Stimulated activated CD4-positive, alpha-beta T cell treated with anti-CD3 and anti-CD28 coated beads, TNF-alpha, amount 100 ng/mL, for 24 hours (primary cell): ENCODE measurements around the gene SLC2A9.
"Not testable (repeated sequence)": the region's sequence is repeated elsewhere in the genome, so short reads cannot be mapped to it uniquely, and the experiment has no call there.

Experiments used
- DNase-seq, 3 experiments: peaks; one replicate each; pipeline ENCODE4 v3.0.0-alpha.2; 2020; ENCODE audit warnings: low read depth in 3 of 3

Gene SLC2A9

DNA sequence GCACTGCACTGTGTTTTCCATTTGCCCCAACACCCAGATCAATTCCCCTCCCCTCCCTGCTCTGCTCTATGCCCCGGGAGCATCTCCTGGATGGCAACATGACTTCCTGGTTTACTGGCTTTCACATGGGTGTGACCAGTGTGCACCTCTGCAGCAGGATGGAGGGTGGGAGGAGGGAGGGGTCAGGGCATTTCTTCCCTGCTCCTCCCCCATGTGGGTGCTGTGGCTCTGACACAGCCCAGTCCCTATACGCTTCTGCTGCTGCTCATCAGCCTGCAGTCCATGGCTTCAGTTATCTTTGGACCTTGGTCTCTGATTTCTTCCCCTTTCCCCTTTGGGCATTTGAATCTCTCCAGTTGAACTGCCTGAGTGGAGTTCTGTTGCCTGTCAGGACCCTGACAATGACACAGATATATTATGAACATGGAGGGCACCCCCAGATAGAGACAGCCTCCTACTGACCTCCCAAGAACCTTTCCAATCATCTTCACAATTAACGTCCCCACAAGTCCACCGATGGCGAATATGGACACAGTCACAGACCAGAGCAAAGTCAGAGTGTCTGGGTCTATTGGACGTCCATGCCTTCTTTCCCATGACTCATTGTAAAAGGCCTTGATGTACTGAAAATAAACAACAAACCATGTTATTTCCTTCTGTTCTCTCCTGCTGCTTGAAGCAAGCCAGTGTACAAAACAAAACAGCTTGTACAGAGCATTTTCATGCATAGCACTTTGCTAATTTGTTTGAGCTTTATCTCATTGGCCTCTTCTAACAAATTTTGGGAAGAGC lies 24.8 kb downstream of the SLC2A9 start:
- no peak for DNase-seq

DNA sequence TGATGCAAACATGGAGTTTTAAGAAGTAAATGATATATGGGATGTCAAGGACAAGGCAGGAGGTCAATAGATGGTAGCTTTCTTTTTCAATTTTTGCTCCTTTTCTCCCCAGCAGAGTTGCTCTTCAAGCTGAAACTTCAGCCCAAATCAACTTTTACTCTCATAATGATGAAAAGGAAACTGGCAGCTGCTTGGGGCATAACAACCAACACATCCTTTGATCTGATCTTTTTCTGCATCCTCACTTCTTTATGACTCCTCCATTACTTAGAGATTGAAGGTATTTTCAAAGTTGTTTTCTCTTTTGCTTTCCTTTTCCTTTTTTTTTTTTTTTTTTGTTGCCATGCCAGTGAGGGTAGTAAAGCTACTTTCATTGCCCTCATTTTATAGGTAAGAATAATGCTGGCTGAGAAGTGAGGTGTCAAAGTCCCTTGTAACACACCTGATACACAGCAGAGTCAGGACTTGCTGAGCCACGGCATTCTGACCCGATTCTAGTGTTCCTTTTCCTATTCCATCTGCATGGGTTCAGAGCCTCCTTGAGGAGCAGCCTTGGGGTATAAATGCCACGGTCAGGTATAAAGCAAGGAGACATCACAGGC lies 26.9 kb downstream of the SLC2A9 start:
- no peak for DNase-seq

DNA sequence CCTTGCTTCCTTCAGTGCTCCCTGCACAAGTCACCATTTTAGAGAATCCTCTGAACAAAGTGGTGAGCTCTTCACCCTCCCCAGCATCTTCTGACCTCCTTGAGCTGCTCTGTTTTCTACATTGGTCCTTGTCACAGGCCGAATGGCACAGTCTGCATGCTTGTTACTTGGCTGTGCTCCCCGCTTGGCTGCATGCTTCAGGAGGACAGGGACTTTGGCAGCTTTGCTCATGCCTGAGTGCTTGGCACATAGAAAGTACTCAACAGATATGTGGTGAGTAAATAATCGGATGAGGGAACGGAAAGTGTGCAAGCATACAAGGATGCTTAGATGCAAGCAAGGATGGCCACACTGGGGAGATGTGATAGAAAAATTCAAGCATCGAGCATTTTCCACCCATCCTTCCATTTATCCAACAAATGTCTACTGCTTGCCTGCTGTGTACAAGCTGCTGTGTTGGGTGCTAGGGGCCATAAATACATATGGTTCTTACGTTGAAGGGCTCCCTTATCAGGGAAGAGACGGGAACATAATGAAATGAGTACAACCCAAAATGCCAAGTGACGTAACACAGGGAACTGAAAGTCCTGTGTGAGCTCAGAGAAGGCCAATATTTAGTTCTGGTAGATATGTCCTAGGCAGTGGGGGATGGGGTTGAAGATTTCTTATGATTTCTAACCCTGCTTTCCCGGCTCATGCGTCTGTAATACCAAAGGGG lies 31.2 kb downstream of the SLC2A9 start:
- no peak for DNase-seq

DNA sequence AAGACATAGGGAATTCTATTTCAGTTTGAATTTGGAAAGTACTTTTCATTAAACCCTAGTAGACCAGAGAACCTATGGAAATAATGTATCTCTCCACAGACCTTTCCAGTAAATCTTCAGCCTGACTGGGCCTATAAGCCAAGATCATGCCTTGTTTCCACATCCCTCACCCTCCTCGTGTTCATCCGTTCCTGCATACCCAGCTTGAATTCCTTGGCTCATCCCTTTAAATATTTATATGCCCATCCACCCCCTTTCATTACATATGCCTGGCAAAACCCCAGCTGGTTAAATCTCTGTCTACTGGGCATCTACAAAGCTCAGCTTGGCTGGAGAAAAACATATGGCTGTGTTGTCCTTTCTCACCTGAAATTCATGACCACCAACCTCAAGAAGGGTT lies 32.4 kb downstream of the SLC2A9 start:
- DNase-seq: no peak

DNA sequence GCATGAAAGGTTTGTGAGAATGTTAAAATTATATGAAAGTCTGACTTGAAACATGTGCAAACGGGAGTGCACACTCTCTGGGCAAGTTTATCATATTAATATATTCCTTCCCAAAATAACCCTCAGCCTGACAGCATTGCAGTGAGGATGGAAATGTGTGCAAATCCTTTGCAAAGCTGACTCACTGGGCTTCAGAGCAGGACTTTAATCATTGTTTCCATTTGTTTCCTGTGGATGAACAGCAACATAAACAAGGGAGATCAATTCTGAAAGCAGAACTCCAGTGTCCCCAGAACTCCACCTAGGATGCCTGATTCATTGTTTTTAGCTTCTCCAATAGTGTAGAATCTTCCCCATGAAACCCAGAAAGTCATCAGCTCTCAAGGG lies 32.9 kb downstream of the SLC2A9 start:
- DNase-seq: no peak

DNA sequence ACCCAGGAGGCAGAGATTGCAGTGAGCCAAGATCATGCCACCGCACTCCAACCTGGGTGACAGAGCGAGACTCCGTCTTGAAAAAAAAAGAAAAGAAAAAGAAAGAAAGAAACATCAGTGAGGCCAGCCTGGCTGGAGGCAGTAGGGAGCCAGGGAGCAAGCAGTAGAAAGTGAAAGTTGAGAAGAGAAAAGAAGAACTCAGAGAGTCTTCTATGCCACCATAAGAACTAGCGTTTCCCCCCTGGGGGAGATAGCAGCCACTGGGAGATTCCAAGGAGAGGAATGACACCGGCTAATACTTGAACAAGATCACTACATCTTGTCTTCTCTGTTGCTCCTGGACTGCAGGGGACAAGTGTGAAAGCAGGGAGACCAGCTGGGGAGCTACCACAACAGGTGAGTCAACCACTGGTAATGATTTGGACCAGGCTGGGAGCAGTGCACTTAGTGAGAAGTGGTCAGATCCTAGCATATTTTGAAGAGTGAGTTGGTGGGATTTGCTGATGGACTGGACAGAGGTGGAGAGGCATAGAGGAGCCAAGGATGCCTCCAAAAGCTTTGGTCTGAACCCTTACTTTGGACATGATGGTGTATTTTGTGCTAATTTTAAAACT lies 33.4 kb downstream of the SLC2A9 start:
- no peak for DNase-seq

DNA sequence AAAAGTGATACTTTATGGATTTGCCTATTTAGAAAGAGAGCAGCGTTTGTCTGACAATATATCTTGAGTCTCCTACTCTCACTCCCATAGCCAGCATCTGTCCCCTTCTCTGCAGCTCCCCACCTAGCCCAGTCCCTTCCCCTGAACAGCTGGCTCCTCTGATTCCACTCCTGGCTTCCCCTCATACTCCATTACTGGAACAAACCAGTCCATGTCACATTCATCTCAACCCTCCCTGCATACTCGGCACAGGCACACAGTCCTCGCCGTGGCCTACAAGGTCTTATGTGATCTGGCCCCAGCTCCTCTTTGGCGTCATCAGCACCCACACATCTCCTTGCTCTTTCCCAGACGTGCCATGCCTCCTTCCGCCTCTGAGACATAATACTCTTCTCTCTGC lies 36.7 kb downstream of the SLC2A9 start:
- no peak for DNase-seq

DNA sequence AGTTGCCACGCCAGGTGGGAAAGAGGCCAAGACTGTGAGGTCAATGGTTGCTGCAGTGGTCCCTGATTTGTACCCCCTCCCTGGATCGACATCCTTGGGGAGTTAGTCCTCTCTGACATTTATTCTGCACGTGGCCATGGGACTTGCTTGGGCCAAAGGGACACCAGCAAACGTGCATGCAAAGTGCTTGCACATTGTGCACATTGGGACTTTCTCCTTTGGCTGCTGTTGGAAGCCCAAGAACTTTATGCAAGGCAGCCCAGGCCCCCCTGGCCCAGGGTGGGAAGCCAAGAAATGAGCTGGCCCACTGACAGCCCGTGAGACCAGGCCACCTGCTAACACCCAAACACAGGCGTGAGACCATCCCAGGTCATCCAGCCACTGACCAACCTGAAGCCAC lies 38.1 kb downstream of the SLC2A9 start:
- no peak for DNase-seq

DNA sequence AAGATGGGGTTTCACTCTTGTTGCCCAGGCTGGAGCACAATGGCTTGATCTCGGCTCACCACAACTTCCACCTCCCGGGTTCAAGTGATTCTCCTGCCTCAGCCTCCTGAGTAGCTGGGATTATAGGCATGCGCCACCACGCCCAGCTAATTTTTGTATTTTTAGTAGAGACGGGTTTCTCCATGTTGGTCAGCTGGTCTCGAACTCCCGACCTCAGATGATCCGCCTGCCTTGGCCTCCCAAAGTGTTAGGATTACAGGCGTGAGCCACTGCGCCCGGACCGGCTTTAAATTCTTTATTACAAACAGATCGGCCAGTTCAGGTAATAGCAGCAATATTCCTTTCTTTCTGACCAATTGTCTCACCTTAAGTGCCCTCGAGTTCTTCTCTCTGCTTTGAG lies 39.4 kb downstream of the SLC2A9 start:
- DNase-seq: not testable (repeated sequence)

DNA sequence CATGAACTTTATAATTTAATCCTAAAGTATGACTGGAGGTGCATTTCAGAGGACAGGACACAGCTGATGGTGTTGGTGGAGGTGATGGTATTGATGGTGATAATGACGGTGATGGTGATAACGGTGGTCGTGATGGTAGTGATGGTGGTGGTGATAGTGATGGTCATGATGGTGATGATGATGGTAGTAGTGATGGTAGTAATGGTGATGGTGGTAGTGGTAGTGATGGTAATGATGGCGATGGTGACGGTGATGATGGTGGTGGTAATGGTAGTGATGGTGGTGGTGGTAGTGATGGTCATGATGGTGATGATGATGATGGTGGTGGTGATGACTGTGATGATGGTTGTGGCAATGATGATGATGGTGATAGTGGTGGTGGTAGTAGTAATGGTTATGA lies 40.4 kb downstream of the SLC2A9 start:
- DNase-seq: no peak

DNA sequence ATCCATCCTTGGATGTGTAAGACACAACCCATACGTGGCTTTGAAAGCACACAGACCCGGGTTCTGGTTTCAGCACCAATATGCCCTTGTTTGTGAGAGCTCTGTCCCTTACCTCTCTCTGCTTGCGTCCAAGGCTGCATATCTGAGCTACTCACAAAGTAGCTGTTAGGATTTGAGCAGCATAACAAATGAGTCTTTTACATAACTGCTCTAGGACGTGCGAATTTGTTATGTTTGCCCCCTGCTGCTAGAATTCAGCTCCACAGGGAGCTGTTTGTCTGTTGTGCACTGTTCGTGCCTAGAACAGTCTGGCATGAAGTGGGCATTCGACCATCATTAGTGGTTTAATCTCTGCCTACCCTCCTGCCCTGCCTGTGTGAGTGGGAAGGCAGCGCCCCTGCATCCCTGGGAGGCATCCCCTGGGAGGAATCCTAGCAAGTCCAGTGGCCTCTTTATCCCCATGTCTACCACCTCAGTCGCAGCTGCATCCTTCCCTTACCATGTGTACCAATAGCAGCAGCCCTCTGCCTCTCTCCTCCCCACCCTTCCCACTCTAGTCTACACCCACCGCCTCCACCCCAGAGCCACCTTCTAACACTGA lies 42.1 kb downstream of the SLC2A9 start:
- DNase-seq: no peak

DNA sequence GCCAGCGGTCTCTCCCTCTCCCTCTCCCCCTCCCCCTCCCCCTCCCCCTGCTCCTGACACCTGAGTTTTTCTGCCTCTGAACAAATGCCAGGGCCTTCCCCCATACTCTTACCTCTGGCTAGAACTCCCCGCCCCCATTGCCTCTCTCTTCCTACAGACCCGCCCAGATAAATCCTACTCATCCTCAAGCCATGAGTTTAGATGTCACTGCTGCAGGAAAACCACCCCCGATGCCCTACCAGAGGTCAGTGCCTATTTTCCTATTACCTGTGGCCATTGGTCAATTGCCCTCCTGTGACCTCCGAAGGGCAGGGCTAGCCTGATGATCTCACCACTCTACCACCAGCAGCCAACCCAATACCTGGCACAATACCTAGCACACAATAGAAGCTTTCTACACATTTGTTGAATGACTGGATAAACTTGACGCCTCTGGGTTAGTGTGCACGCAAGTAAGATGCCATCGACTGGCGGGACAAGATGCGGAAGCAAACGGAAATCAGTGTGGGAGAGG lies 43.7 kb downstream of the SLC2A9 start:
- DNase-seq: no peak

DNA sequence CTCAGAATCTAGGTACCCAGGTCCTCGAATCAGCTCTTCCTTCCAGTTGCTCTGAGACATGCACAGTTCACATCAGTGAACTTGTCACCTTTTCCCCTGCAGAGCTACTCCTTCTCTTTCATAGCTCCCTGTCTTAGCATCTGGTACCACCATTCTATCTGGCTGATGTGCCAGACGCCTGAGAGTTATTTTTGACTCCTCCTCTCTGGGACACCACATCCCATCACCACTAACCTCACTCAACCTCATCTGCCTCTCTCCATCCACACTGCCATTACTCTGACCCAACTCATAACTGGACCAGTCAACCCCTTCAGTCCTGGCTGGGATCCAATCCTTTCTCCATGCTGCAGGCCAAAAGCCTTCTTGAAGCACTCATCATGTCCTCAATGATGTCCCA lies 44.5 kb downstream of the SLC2A9 start:
- no peak for DNase-seq

DNA sequence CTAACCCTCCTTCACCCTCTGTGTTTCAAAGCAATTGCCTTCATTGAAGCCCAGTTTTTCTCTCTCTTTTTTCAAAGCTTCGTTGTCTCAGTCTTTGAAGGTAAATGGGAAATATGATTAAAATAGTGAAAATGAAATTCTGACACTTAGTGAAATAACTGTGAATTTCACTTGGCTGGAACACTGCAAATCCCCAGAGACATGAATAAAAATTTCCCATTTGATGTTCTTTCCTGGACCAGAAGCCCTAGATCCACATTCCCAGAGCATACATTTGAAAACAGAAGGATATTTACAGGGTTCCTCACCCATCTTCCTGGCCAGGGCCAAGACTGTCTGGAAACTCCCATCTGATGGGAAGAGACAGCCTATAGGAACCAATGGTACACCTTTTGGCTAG lies 45.0 kb downstream of the SLC2A9 start:
- no peak for DNase-seq

DNA sequence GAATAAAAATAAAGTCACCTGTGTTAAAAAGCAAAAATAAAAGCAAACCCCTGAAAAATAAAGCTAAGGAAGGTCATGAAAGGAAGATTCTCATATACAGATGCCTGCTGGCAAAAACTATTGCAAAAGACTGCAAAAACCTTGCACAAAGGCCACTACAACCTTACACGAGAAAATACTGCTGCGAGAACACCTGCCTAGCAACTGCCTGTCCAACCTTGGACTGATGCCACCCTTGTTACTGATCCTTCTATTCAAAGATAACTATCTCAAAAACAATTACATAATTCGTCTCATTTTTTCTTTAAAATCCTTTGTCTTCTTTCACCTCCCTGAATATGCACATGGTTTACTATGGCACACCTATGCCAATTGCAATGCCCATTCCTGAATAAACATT lies 49.6 kb downstream of the SLC2A9 start:
- no peak for DNase-seq

DNA sequence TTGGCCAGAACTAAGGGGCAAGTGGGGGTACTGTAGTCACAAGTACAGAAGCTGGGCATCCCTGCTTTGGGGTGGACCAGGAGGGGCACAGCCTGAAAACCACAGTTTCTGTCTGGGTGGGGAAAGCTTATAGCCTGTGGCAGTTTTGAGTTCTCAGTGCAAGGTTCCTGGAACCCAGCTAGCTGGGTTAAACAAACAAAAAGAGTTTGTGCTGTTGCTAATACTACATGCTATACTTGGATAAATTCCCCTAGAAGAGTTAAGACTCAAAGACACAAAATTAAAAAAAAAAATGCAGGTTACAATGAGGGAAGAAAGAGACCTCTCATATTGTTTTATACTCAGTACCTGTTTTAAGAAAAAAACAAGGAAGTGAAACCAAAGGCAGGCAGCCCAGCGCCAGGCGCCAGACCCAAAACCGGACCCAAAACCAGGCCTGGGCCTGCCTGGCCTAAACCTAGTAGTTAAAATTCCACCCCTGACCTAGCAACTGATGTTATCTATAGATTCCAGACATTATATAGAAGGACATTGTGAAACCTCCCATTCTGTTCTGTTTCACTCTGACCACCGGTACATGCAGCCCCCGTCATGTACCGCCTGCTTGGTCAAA lies 50.8 kb downstream of the SLC2A9 start:
- DNase-seq: no peak

DNA sequence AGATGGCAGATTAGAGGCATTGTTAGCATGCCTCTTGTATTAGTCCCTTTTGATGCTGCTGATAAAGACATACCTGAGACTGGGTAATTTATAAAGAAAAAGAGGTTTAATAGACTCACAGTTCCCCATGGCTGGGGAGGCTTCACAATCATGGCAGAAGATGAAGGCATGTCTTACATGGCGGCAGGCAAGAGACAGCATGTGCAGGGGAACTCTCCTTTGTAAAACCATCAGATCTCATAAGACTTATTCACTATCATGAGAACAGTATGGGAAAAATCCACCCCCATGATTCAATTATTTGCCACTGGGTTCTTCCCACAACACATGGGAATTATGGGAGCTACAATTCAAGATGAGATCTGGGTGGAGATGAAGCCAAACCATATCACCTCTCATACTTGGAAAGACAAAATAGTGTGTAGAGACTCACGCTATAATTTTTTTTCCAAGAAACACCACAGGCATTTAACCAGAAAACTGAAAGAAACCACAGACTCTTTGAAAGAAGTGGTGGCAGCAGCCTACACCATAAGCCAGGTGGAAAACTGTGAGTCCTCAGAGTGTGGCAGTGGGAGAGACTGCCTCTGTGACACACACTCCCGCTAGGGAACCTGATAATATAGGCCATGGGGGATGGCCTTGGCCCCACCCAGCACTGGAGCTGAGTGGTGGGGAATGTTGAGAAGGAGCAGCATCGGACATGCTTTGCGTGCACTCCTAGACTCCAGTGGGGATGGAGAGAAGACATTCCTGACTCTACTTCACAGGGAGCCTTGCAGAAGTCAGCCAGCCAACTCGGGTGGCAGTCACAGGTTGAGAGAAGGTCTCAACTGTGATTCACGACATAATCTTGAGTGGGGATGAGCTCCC lies 51.5 kb downstream of the SLC2A9 start:
- no peak for DNase-seq

DNA sequence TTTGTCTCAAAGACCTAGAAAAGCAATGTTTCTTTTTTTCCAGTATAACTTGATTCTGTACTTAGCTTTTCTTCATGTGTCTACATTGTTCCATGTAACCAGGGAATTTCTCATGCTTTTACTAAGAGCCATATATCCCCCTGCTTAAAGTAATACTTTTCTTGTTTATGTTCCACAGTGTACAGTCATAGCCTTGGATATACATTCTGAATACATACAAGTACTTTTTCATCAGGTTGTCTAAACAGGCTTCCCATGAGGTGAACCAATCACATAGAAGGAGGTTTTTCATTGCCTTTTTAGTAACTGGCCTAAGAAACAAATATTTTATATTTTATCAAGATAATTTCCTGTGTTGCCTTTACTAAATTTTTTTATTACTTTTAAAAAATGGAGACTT lies 52.8 kb downstream of the SLC2A9 start:
- DNase-seq: no peak

DNA sequence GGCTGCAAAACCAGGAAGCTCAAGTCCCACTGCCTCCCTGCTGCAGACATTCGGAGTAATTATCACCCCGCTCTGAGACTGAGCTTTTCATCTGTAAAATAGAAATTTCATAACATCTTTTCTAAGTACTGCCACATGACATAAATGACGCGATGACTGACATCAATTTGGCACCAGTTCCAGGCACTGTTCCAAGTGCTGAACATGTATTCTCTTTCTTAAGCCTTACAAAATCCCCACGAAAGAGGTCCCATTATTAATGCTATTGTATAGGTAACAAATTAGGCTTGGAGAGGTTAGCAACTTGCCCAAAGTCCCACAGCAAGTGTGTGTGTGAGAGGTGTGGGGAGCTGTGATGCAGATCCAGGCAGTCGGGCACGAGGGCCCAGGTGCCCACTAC lies 56.4 kb downstream of the SLC2A9 start:
- DNase-seq: no peak

DNA sequence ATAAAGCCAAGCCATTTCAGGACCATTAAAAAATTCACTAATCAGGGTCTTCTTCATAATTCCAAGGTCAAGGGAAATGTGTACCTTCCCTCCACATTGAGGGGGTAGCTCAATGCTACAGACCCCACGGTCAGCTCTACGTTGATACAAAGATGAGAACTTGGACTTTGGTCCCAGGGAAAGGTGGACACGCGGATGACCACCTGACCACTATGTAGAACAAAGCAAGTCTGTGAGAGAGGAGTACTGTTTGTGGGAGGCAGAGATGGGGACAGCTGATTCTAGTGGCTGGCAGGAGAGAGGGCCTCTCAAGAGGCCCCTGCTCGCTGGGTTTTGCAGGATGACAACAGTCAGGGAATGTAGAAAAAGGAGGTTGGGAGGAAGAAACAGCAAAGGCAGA lies 58.0 kb downstream of the SLC2A9 start:
- no peak for DNase-seq
